Parathyroid adenoma (tissue), 2 donors: ENCODE data around the gene CERS4.
"Not testable (repeated sequence)": the region's sequence is repeated elsewhere in the genome, so short reads cannot be mapped to it uniquely, and the experiment has no call there.

Experiments
- H2AFZ ChIP-seq: fragments of 300-600 bp; sonication (generic); one replicate; pipeline ENCODE4 v1.7.0; 2017; ENCODE audit warnings: antibody characterized with exemption, mild to moderate bottlenecking
- H3K27ac ChIP-seq: fragments of 300-600 bp; sonication (generic); one replicate; pipeline ENCODE4 v1.7.0; 2017
- H3K27me3 ChIP-seq: fragments of 300-600 bp; sonication (generic); one replicate; pipeline ENCODE4 v1.7.0; 2017; ENCODE audit warnings: low read length; ENCODE audit not compliant: control insufficient read depth, insufficient read depth
- H3K36me3 ChIP-seq: fragments of 300-600 bp; sonication (generic); one replicate; pipeline ENCODE4 v1.7.0; 2017; ENCODE audit warnings: low read length; ENCODE audit not compliant: control insufficient read depth, insufficient read depth
- H3K4me1 ChIP-seq: fragments of 300-600 bp; sonication (generic); one replicate; pipeline ENCODE4 v1.7.0; 2017; ENCODE audit warnings: control low read depth
- H3K4me2 ChIP-seq: fragments of 300-600 bp; sonication (generic); one replicate; pipeline ENCODE4 v1.7.0; 2017; ENCODE audit warnings: low read length
- H3K4me3 ChIP-seq: fragments of 300-600 bp; sonication (generic); one replicate; pipeline ENCODE4 v1.7.0; 2017; ENCODE audit warnings: low read depth, low read length
- H3K79me2 ChIP-seq: fragments of 300-600 bp; sonication (generic); one replicate; pipeline ENCODE4 v1.7.0; 2017; ENCODE audit warnings: control low read depth
- H3K9ac ChIP-seq: fragments of 300-600 bp; sonication (generic); one replicate; pipeline ENCODE4 v1.7.0; 2017; ENCODE audit warnings: mild to moderate bottlenecking
- H3K9me3 ChIP-seq: fragments of 300-600 bp; sonication (generic); one replicate; pipeline ENCODE4 v1.7.0; 2017; ENCODE audit warnings: low read length; ENCODE audit not compliant: control insufficient read depth
- CTCF ChIP-seq: fragments of 300-600 bp; sonication (generic); IDR thresholded peaks from one replicate; pipeline ENCODE4 v1.7.0; 2017; ENCODE audit warnings: antibody characterized with exemption, mild to moderate bottlenecking
- donor health status: primary hyperparathyroidism.

CERS4 gene

GRCh38 chr19:8206147-8207087, 2.8 kb upstream of the CERS4 start:
- Histone ChIP-seq H3K9me3 (no peaks in the 10 kb centered on the region), H3K27me3 (no peaks in the 10 kb centered on the region), H2AFZ (no peak overlapping the region), H3K4me3 (no peak overlapping the region), H3K4me1 (peaks cover 11% of the 10 kb centered on the region), H3K79me2 (peaks cover 6% of the 10 kb centered on the region), H3K9ac (no peak overlapping the region), H3K27ac (no peak overlapping the region), H3K36me3 (no peaks in the 10 kb centered on the region), H3K4me2 (no peak overlapping the region)
- TF ChIP-seq CTCF: no peak

GRCh38 chr19:8207326-8207725, 1.8 kb upstream of the CERS4 start:
- H3K9ac ChIP-seq, H3K36me3 ChIP-seq, H3K4me2 ChIP-seq, H3K9me3 ChIP-seq, H3K27me3 ChIP-seq, H3K27ac ChIP-seq, H3K79me2 ChIP-seq, H2AFZ ChIP-seq, H3K4me3 ChIP-seq: not testable (repeated sequence)
- peaks cover 11% of the 10 kb centered on the region for H3K4me1 ChIP-seq

GRCh38 chr19:8208119-8208921, 850 bp upstream of the CERS4 start:
- Histone ChIP-seq H3K4me1 (peaks cover 11% of the 10 kb centered on the region), H3K27ac (no peak overlapping the region), H2AFZ (peak overlapping the region; percentile 97), H3K36me3 (no peaks in the 10 kb centered on the region), H3K9ac (peak overlapping the region; percentile 46), H3K27me3 (no peaks in the 10 kb centered on the region), H3K79me2 (peaks cover 6% of the 10 kb centered on the region), H3K4me3 (peak overlapping the region; percentile 44), H3K4me2 (peak overlapping the region; percentile 63), H3K9me3 (no peaks in the 10 kb centered on the region)
- TF ChIP-seq CTCF: no peak

- no peaks in the 10 kb centered on the region for H3K9me3 ChIP-seq
- peaks cover 6% of the 10 kb centered on the region for H3K79me2 ChIP-seq
- H3K4me3 ChIP-seq: peak overlapping the region; percentile 85
- no peak for TF ChIP-seq CTCF
- H3K4me1 ChIP-seq: peaks cover 11% of the 10 kb centered on the region
- H2AFZ ChIP-seq: peak overlapping the region; percentile 99
- H3K9ac ChIP-seq: peak overlapping the region; percentile 83
- H3K36me3 ChIP-seq: no peaks in the 10 kb centered on the region
- H3K4me2 ChIP-seq: peak overlapping the region; percentile 95
- no peaks in the 10 kb centered on the region for H3K27me3 ChIP-seq
- peak overlapping the region; percentile 67 for H3K27ac ChIP-seq
Measured at GRCh38 chr19:8209462-8210378, 550 bp downstream of the CERS4 start.
